ENCODE data around the gene ZBTB14.

The ZBTB14 gene, protein sequence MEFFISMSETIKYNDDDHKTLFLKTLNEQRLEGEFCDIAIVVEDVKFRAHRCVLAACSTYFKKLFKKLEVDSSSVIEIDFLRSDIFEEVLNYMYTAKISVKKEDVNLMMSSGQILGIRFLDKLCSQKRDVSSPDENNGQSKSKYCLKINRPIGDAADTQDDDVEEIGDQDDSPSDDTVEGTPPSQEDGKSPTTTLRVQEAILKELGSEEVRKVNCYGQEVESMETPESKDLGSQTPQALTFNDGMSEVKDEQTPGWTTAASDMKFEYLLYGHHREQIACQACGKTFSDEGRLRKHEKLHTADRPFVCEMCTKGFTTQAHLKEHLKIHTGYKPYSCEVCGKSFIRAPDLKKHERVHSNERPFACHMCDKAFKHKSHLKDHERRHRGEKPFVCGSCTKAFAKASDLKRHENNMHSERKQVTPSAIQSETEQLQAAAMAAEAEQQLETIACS

DNA sequence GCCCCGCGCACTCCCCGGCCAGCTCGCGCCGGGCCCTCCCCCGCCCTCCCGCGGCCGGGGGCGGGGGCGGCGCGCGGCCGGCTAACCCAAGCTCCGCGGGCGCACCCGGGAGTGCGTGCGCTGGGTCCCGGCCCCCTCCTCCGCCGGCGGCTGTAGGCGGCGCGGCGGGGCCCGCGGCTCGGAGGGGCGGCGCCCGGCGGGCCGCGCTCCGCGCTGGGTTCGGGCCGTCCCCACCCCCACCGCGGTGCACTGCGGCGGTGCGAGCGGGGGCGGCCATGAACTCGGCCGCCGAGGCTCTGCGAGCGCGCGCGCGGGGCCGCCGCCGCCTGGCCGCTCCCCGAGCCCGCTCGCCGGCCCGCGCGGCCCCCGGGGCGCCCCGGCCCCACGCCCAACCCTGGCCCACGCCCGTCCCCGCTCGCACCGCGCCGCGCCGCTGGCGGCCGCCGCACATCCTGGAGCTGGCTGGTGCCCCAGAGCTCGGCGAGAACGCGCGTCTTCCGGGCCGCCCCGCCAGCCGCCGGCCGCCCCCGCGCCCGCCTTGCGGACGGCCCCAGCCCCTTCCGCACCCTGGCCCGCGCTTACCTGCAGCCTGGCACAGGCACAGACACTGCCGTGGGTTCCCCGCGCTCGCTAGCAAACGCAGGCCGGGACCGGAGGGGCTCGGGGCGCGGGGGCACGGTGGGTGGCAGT, at the start of gene ZBTB14:
Gene ZBTB14, minus strand, starts transcription at position 496 of the 690 bp plus-strand sequence. CDS start 2,480 bp downstream, outside the sequence.
- DNase-seq (ENCODE audit: low read depth), result peak; percentile 59

DNA sequence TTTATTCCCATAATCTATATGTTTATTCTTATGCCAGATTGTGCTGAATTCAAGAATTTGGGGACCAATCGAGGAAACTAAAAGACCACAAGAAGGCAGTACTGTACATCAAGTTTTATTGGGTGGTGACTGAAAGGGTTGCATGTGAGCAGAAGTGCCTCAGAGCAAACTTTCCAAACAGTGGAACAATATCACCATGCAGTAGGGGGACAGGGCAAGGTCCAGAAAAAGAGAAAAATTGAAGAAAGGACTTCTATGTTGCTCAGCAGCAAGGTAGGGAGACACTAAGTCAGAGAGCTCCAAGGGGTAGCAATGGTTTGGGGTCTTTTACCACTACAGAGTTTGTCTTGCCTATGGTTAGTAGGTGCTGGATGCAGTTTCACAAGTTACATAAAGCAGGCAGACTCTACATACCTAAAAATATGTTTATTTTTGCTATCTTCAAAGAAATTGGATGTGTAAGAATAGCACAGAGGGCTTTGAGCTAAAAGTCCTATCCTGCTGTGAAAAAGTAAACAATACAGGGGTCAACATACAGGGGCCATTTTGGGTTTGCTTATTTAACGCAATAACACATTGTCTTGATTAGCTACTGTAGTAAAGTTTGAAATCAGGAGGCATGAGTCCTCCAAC, 43.8 kb upstream of the ZBTB14 start:
- DNase-seq (ENCODE audit: low read depth), result no peak

DNA sequence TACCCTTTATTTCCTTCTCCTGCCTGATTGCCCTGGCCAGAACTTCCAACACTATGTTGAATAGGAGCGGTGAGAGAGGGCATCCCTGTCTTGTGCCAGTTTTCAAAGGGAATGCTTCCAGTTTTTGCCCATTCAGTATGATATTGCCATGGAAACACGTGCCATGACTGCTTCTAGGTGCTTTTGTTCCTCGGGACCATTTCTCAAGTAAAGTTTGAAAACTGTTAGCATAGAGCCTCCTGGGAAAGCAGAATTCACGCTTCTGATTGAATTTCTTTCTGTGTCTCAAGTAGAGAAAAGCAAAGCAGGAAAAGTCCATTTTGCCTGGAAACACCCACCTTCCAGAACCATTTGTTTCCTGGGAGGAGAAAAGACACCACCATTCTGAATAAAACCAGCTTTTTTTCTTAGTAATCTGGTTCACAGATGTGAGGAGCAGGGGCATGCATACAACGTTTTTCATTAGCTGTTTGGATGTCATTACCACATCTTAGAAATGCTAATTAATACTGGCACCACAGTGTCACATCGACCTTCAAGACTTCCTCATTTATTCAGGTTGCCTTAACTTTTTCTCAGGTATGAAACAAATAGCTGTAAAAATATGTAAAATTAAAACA, 39.0 kb upstream of the ZBTB14 start:
- no peak for DNase-seq (ENCODE audit: low read depth)

DNA sequence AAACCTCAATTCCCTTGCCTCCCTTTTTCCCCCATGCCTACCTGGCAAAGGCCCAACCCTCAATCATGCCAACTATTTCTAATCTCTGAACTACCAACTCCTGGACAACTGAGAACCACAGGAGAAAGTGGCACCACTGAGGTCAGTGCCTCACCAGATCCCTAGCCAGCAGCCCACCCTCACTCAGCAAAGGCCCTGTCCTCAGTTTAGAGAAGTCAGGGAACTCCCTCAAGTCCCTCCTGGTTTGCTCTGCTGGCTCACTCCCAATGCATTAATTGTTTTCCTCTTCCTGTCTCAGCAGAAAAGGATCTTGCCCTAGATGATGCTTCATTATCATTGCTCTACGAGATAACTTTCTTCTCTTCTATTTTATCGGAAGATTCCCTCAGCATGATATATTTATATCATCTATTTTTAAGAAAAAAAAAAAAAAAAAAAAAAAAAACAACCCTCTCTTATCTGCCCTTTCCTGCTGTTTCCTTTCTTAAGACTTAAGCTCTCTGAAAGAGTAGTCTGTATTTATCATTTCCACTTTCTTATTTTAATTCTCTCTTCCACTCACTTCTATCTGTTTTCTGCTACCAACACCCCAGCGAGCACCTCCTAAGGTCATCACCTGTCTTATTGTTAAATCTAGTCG, 22.7 kb upstream of the ZBTB14 start:
- DNase-seq (ENCODE audit: low read depth), result no peak

DNA sequence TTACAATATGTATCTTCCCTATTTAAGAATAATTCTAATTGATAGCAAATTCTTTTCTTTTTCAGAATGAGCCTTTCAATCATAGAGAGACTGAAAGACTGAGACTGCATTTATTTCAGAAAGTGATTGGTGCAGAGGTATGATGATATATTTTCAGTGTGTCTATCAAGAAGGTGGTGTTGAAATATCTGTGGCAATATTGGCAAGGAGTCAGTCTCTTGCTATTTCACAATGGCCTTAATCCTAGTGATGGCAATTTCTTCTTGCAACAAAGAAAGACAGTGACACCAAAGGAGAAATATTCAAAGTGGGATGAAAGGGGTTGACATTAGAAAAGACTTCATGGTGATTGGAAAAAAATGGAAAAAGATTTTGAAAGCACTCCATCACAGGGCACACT, 21.7 kb upstream of the ZBTB14 start:
- no peak for DNase-seq (ENCODE audit: low read depth)

DNA sequence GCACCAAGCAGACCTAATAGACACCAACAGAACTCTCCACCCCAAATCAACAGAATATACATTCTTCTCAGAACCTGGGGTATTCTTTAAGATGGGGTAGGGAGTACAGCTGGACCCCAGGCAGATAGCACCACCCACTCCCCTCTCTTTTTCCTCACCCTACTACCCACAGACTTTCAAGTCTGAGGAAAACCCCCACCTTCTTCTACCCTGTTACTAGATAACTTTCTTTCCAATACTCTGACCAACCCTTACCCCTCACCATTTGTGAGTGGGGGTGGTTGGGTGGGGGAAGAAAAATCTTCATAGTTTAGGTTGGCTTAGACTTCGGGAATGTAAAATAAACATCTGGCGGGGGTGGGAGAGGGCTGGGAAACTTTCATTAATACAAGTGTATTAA, 20.3 kb upstream of the ZBTB14 start:
- no peak for DNase-seq (ENCODE audit: low read depth)

DNA sequence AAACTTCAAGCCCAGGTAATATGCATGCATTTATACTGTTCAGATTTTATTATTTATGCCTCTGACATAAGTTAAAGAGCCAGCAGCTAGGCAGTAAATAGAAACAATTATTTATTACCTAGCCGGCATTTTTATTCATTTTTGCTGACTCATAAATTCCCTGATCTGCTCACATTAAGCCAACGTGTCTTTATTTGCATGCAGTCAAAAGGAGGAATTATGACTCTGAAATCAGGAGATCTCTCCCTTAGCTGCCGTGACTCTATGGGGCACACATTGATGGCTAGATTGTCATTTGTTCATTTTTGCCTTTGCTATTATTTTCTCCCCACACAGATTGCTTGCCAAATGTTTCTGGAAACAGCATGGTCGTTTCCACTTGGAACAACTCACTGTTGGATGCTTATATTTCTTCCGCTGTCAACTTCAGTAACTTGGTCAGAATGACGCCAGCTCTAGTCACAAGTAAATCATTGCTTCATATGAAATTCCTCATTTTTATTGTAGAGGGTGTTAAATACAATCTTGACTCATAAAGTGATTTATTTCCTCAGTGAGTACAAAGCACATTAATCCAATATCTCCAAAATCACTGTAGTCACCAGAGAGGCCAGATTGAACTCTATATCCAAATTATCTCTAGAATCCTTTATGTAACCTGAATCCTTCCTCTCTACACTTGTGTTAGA, 15.9 kb upstream of the ZBTB14 start:
- DNase-seq (ENCODE audit: low read depth), result no peak

DNA sequence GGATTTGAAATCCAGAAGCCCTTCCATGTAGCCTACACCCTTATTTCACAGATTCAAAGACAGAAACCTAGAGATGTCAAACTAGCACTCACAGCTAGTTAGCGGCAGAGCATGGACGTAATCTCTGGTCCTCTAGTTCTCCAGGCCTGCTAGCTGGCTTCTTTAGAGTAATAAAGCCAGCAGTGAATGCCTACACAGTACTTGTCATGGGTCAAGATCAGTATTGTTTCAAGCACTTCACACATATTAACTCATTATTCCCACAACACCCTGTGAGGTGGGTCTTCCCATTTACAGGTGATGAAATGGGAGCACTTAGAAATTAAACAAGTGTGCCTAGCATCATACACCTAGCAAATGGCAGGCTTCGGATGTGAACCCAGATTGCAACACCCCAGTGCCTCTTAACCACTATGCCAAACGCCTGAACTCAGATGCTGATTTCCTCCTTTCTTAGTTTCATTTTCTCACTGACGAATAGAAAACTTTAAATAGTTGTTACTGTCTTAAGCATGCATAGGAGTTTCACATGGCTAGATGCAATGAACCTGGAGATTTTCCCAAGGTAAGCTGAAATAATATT, 14.5 kb upstream of the ZBTB14 start:
- DNase-seq (ENCODE audit: low read depth), result no peak

DNA sequence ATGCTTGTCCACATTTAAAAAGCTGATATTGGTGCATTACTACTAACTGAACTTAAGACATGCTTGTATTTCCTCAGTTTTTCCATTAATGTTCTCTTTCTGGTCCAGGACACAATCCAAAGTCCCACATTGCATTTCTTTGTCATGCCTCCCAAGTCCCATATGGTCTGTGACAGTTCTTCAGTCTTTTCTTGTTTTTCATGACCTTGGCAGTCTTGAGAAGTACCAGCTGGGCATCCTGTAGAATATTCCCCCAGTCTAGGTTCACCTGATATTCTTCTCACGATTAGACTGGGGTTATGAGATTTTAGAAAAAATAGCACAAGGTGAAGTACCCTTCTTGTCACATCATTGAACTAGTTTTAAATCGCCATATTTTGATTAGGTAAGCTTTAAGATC, 10.3 kb upstream of the ZBTB14 start:
- no peak for DNase-seq (ENCODE audit: low read depth)

DNA sequence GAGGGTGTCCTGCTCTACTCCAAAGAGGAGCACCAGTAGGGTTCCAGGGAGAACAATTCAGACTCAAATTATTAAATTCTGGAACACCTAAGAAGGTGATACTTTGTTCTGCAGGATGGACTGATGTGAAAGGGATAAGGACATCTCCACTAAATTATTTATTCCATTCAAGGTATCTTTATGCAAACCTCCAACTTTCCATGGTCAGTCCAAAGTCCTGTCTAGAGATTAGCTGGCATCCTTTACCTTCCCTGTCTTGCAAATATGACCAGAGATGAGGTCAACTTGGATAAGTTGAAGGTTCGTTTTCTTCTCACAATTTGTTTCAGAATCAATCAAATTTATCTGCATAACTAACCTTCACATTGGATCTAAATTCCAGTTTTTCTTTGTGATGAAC, 8.7 kb upstream of the ZBTB14 start:
- DNase-seq (ENCODE audit: low read depth), result no peak

DNA sequence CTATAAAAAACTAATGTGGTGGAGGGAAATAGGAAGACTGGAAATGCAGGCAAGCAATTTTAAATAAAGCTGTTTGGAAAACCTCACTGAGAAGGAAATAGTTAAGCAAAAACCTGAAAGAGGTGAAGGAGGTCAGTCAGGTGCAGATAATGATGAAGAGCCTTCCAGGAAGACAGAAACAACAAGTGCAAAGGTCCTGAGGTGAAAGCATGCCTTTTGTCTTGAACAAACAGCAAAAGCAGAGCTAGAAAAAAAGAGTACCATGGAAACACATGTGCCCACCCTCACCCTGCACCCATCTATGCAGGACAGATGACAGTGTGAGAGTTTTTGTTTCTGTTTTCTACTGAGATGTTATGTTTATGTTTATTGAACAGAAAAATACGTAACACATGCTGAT, 8.1 kb upstream of the ZBTB14 start:
- DNase-seq (ENCODE audit: low read depth), result no peak

DNA sequence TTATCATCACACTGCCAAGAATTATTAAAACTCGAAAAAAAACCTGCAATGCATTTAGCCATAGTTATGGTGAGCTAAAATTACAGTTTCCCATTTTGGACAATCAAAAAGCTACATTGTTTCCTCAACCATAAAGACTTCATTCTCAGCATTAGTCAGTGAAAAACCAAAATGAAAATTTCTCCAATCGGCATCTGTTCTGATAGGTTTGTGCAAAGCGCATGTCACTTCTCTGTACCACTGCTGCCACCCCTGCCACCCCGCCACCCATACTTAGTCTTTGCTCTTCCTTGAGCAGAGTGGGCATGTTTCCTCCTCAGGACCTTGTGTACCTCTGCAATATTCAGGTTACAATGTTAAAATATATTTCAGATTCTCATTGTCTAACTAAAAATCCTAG, 7.1 kb upstream of the ZBTB14 start:
- DNase-seq (ENCODE audit: low read depth), result no peak

DNA sequence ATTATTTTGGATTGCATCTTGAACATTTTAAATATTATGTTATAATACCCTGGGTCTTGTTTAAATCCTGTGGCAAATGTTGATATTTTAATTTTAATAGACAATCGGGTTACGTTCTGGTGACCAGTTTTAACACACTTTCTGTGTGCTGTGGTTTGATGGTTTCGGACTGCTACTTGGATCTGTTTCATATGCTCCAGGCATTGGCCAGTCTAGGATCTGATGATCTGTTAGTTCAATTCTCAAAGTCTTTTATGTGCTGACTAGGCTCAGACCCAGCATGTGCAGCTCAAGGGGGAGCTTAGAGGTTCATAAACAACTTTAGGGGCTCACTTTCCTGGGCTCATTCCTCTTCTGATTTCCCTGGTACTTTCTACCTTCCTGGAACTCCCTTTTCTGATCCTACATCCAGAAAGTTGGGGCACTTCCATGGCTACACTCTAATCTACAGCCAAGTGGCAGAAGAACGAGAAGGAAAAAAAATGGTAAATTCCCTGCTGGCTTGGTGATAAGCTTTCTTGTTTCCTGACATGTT, 5.0 kb upstream of the ZBTB14 start:
- no peak for DNase-seq (ENCODE audit: low read depth)

DNA sequence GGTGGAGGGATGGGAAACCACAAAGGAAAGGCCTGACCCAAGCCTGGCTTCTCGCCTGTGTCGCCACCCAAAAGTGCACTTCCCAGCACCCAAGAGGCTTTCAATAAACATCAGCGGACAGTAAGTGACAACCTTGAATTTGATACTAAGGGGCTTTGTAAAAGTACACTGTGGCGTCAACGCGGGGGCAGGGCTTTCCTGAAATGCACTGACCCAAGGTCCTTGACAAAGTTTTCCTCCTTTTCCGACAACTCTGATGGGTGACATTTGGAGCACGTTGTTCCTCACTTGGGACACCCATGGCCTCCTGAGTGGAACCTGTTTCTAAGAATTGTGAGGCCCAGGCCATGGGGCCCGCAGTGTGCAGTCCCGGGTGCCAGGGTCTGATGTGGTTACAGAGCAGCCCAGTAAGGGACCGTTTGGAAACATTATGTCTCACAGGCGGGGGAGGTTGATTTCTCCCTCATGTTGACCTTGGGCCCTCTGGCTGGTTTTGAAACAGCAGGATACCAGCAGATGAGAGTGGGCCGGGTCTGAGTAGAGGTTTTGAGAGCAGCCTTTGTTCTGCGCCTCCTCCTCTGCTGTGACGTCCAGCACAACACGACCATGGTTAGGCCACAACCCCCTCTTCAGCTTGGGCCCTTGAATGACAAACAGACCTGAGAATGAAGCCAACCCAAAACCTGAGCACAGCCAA, 2.8 kb upstream of the ZBTB14 start:
- DNase-seq (ENCODE audit: low read depth), result no peak

DNA sequence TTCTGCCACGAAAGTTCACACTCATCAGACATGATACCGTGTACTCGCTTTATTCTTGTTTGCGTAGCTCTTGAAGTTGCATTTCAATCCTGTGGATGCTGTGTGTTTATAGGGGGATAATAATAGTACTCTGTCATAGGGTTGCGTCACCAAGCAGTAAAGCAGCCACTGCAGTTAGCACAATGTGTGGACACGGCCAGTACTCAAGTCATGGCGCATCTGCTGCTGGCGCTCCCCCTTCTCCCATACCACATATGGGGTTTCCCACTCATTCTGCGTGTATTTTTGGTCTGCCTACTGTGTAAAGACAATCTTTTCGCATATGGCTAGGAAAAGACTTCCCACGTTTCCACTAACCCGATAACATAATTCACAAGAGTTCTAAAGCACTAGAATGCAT, 2.1 kb upstream of the ZBTB14 start:
- DNase-seq (ENCODE audit: low read depth), result no peak

DNA sequence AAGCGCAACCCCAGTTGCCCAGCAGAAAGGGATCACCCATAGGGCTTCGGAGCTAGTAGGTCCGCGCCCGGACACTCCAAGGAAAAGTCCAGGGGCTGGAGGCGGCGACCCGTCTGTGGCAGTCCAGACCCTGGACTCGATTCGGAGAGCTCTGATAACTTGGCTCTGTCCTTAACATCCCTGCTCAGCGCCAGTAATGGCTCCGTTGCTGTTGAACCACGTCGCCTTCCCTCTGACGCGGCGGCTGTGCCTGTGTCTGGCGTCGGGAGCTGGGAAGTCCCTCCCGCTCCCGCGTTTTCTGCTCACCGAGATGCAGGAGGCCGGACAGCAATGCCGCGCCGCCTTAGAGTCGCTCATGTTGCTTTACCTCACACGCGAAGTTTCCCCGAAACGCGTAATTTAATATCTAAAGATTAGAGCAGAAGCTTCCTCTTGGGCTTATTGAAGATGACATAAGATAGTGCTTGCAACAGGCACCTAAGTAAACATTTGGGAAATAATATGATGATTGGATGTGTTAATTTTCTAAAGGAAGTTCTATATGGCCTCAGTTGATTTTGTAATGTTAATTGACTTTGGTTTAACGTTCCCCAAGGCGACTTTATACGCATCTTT, 1.3 kb upstream of the ZBTB14 start:
- DNase-seq (ENCODE audit: low read depth), result peak; percentile 54

DNA sequence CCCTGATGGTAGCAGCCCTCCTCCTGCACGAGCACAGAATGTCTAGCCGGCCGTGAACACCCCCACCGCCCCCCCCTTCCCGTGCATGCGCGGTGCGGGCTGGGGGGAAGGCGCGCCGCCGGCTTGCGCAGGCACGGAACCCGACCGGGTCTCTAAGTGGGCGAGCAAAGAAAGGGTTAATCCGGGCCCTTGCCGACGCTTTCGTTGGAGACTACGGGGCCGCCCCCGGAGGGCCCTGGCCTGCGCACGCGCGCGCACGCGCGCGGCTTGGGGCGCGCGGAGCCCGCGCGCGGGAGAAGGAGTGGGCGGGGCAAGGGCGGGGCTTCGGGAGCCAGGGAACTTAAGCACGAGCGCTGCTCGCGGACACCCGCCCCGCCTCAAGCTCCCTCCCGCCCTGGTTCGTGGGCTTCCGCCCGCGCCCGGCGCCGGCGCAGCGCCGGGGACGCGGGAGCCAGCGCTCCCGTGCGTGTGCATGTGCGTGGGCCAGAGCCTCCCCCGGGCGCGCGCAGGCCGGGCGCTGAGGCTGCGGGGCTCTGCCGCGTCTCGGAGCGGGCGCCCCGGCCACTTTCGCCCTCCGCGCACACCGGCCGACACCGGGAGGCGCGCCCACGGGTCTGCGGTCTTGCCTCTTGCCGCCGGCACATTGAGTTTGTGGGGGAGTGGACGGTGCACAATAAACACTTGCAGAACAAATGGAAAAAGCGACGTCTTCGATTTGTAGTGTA, 617 bp upstream of the ZBTB14 start:
- DNase-seq (ENCODE audit: low read depth), result peak; percentile 94

DNA sequence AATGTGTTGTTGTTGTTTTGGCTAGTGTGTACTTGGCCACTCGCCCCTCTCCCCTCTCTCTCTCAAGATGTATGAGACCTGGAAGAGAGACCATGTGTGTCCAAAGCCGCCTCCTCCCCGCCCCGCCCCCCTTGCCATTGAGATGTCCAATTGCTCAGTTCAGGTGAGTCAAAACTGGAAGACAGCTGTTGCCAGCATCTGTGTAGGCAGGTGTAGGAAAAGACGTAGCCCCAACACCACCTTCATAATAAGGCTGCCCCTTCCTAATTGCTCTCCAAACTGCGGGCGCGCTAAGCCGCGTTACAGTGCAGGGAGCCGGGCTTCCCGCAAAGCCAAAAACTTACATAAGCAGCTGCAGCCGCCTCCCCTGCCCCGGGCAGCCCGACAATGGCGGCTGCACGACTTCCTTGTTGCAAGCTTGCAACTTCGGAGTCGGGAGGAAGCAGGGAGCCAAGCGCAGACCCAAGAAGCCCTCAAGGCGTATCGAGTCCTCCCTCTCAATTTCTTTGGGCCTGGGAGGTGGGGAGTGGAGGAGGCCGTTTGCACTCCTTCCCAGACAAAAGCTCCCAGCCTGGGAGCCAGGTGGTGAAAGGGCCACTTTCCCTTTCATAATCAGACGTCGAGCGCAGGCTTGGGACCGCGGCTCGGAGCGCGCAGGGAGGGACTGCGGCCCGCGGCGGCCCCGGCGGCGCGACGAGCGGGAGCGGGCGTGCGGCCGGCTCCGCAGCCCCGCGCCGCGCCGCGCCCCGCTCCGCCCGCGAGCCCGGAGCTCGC, 882 bp downstream of the ZBTB14 start:
- peak; percentile 39 for DNase-seq (ENCODE audit: low read depth)

All from activated T-helper 9 cell treated with anti-CD3 and anti-CD28 coated beads, Interleukin-2, amount 50 U/mL, for 16 hours (primary cell).